ENCODE data around the gene ILDR2. TPM values are rescaled to one million over a fixed set of nuclear protein-coding genes. Genes with fewer than 3 reads are reported as not detected.
A peak's percentile ranks its signal among the peaks of the same experiment; 100 is the strongest.

ILDR2 gene
- total and polyA plus RNA-seq, 10 of the 15 experiments (the other 5 are each of a cell fraction or from before 2014, with no cell fraction given) = 0.05 to 5.3 (median 1.9) TPM

DNA sequence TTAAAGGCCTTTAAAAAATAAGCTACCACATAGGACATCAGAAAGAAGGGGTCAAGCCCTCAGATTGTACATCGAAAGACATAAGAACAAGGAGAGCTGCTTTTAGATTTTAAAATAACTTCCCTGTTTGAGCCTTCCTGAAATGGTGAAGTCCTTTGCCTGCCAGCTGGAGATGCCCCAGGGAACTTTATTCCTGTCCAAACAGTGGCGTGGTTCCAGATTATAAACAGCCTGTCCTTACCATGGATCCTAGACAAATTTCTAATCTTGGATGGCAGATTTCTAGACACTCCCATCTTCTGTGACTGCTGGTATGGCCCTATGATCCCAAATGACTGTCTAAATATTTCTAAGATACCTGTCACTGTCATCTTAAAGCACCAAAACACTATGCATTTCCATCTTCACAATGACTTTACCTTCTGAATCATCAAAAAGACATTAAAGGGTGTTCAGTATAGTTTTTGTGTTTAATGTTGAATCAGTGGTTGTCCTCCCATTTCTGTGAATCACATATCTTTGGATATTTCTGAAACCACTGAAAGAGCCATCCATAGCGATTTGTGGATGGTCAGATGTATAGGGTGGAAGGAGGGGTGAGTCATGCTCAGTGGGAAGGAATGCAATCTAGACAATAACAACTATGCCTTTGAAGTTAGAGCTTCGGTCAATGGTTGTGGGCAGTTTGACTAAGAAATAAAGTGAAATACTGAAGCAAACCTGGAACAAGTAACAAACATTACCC is 23.2 kb downstream of the ILDR2 start:
- Histone ChIP-seq H3K27ac (ENCODE audit: control insufficient read depth, insufficient read depth) (no peak overlapping the region), H3K79me2 (ENCODE audit: control insufficient read depth, insufficient read depth, low read length) (no peaks in the 10 kb centered on the region), H4K20me1 (ENCODE audit: control insufficient read depth, insufficient read depth) (no peaks in the 10 kb centered on the region), H3K4me1 (ENCODE audit: control insufficient read depth, insufficient read depth, low read length) (no peaks in the 10 kb centered on the region), H3K9ac (ENCODE audit: control insufficient read depth, insufficient read depth, low read length) (no peak overlapping the region), H2AFZ (ENCODE audit: control insufficient read depth, low read depth, low read length) (no peak overlapping the region), H3K9me3 (replicated peaks; ENCODE audit: control insufficient read depth, insufficient read depth, low read length) (no peaks in the 10 kb centered on the region), H3K27me3 (replicated peaks in 1 of 2; ENCODE audit: control insufficient read depth in 2 of 2, insufficient read depth in 2 of 2, low read length in 1 of 2) (peaks cover 0 to 2% of the 10 kb centered on the region in 2 experiments; a peak in 1 of 4 replicates), H3K4me2 (ENCODE audit: control insufficient read depth, insufficient read depth) (no peak overlapping the region), H3K36me3 (ENCODE audit: control insufficient read depth in 2 of 2, insufficient read depth in 2 of 2, low read length in 1 of 2) (no peaks in the 10 kb centered on the region), H3K4me3 (no peak overlapping the region)
- ATAC-seq (no peak), DNase-seq (ENCODE audit: low read depth, low spot score) (no peak), FAIRE-seq (no peak)
- ChIA-PET SMC1A (ENCODE audit: uncharacterized antibody, unreplicated experiment) (interaction anchor here (0.6 kb wide), 1 partner anchor 387 kb away, joined by 3 read pairs; no protein-coding TSS in a partner anchor), POLR2A (no interaction called here), RAD21 (ENCODE audit: unreplicated experiment) (no interaction called here), CTCF (no interaction called here)
- in situ Hi-C loops (cut with MboI) (no loop called here), intact Hi-C loops (cut with micrococcal nuclease; ENCODE audit: unreplicated experiment) (no loop called here)
- WGBS (ENCODE audit: insufficient coverage, insufficient replicate concordance, low lambda C conversion rate, missing lambda C conversion rate) = 33% methylated on average over 4 of the region's 4 CpGs
- no TSS peak for BruUV-seq (replicated peaks)
- TF ChIP-seq TCF7 (IDR thresholded peaks at IDR 0.05; ENCODE audit: borderline replicate concordance) (peak; percentile 59; the same call in 1 of the 2 replicates), RUNX3 (IDR thresholded peaks at IDR 0.05; ENCODE audit: low read length) (peak; percentile 87), EP300 (IDR thresholded peaks at IDR 0.05; ENCODE audit: borderline replicate concordance in 1 of 2, control insufficient read depth in 1 of 2, low read depth in 2 of 2, low read length in 2 of 2) (no peak), TARDBP (IDR thresholded peaks at IDR 0.05; ENCODE audit: borderline replicate concordance) (no peak)

DNA sequence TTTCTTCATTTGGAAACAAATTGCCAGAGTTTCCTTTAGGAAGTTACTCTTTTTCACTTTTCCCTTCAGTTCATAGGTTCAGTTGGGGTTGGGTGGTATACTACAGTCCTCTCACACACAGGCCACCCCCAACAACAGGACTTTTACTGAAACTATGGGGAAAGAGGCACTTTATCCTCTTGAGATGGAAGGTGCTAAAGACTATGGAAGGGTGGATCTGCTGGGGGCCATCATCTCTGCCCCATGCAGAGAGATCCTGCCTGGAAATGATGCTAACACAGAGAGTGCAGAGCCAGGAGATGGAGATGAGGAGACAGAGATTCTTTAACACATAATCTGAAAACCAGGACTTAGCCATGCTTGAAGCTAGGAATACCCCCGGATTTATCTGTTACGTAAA is 24.3 kb downstream of the ILDR2 start:
- no peak overlapping the region for H3K4me3 ChIP-seq
- H3K4me1 ChIP-seq (ENCODE audit: control insufficient read depth, insufficient read depth, low read length) = no peaks in the 10 kb centered on the region
- ChIA-PET RAD21 (ENCODE audit: unreplicated experiment) (no interaction called here), POLR2A (no interaction called here), CTCF (no interaction called here), SMC1A (ENCODE audit: uncharacterized antibody, unreplicated experiment) (no interaction called here)
- 50% methylated on average over 2 of the region's 2 CpGs for WGBS (ENCODE audit: insufficient coverage, insufficient replicate concordance, low lambda C conversion rate, missing lambda C conversion rate)
- DNase-seq (ENCODE audit: low read depth, low spot score) (no peak), ATAC-seq (no peak), FAIRE-seq (no peak)
- H3K27me3 ChIP-seq (replicated peaks in 1 of 2; ENCODE audit: control insufficient read depth in 2 of 2, insufficient read depth in 2 of 2, low read length in 1 of 2) = peaks cover 0 to 2% of the 10 kb centered on the region in 2 experiments; a peak in 1 of 4 replicates
- no peak overlapping the region for H3K27ac ChIP-seq (ENCODE audit: control insufficient read depth, insufficient read depth)
- no peaks in the 10 kb centered on the region for H3K36me3 ChIP-seq (ENCODE audit: control insufficient read depth in 2 of 2, insufficient read depth in 2 of 2, low read length in 1 of 2)
- no peak overlapping the region for H2AFZ ChIP-seq (ENCODE audit: control insufficient read depth, low read depth, low read length)
- H4K20me1 ChIP-seq (ENCODE audit: control insufficient read depth, insufficient read depth) = no peaks in the 10 kb centered on the region
- in situ Hi-C loops (cut with MboI) = no loop called here
- no TSS peak for BruUV-seq (replicated peaks)
- no peak overlapping the region for H3K9ac ChIP-seq (ENCODE audit: control insufficient read depth, insufficient read depth, low read length)
- H3K9me3 ChIP-seq (replicated peaks; ENCODE audit: control insufficient read depth, insufficient read depth, low read length) = no peaks in the 10 kb centered on the region
- no peaks in the 10 kb centered on the region for H3K79me2 ChIP-seq (ENCODE audit: control insufficient read depth, insufficient read depth, low read length)
- intact Hi-C loops (cut with micrococcal nuclease; ENCODE audit: unreplicated experiment) = no loop called here
- H3K4me2 ChIP-seq (ENCODE audit: control insufficient read depth, insufficient read depth) = no peak overlapping the region
- TF ChIP-seq, protein P1, sequence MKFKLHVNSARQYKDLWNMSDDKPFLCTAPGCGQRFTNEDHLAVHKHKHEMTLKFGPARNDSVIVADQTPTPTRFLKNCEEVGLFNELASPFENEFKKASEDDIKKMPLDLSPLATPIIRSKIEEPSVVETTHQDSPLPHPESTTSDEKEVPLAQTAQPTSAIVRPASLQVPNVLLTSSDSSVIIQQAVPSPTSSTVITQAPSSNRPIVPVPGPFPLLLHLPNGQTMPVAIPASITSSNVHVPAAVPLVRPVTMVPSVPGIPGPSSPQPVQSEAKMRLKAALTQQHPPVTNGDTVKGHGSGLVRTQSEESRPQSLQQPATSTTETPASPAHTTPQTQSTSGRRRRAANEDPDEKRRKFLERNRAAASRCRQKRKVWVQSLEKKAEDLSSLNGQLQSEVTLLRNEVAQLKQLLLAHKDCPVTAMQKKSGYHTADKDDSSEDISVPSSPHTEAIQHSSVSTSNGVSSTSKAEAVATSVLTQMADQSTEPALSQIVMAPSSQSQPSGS (IDR thresholded peaks at IDR 0.05; ENCODE audit: low read length) = no peak
- TF ChIP-seq HCFC1 (IDR thresholded peaks at IDR 0.05; ENCODE audit: low read length) = no peak
- TF ChIP-seq RELA (IDR thresholded peaks at IDR 0.05; ENCODE audit: borderline replicate concordance, partially characterized antibody) = no peak
- no peak for TF ChIP-seq MEF2A (IDR thresholded peaks at IDR 0.05; ENCODE audit: insufficient read depth, low read depth, low read length)
- TF ChIP-seq ESRRA (IDR thresholded peaks at IDR 0.05; ENCODE audit: low read length) = no peak
- TF ChIP-seq, protein P2, sequence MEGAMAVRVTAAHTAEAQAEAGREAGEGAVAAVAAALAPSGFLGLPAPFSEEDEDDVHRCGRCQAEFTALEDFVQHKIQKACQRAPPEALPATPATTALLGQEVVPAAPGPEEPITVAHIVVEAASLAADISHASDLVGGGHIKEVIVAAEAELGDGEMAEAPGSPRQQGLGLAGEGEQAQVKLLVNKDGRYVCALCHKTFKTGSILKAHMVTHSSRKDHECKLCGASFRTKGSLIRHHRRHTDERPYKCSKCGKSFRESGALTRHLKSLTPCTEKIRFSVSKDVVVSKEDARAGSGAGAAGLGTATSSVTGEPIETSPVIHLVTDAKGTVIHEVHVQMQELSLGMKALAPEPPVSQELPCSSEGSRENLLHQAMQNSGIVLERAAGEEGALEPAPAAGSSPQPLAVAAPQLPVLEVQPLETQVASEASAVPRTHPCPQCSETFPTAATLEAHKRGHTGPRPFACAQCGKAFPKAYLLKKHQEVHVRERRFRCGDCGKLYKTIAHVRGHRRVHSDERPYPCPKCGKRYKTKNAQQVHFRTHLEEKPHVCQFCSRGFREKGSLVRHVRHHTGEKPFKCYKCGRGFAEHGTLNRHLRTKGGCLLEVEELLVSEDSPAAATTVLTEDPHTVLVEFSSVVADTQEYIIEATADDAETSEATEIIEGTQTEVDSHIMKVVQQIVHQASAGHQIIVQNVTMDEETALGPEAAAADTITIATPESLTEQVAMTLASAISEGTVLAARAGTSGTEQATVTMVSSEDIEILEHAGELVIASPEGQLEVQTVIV (IDR thresholded peaks at IDR 0.05; ENCODE audit: borderline replicate concordance, partially characterized antibody) = no peak
- no peak for TF ChIP-seq CBFB (IDR thresholded peaks at IDR 0.05; ENCODE audit: low read depth)
